ENCODE results near the gene EEFSEC. TPM values are rescaled to one million over a fixed set of nuclear protein-coding genes. Genes with fewer than 3 reads are reported as not detected.
A peak's percentile ranks its signal among the peaks of the same experiment; 100 is the strongest.

Gene EEFSEC
- total and polyA plus RNA-seq, 5 experiments from 2014 or later: 14.7 to 27.1 (median 19.2) TPM

- Mint-ChIP-seq H3K36me3 (peaks cover 0 to 5% (median 0%) of the 10 kb centered on the region in 3 donors), H3K4me1 (peaks cover 6 to 15% (median 10%) of the 10 kb centered on the region in 4 donors), H3K27ac (peak overlapping the region in 1 of 10 donors; percentile 72), H3K4me3 (peak overlapping the region; percentile 15 to 81 (median 51)), H3K27me3 (peaks cover 34 to 70% (median 51%) of the 10 kb centered on the region in 5 donors), H3K9me3 (peaks cover 0 to 2% (median 0%) of the 10 kb centered on the region in 9 donors)
- ATAC-seq (no peak), DNase-seq (no peak)
- POLR2A ChIA-PET: interaction anchor here (0.6 kb wide), 1 partner anchor 76 kb away, joined by 3 read pairs; no protein-coding TSS in a partner anchor
Observed at GRCh38 chr3:128432301-128432970, 279.2 kb downstream of the EEFSEC start.

GRCh38 chr3:128432971-128433836 lies 279.9 kb downstream of the EEFSEC start:
- DNase-seq (no peak), ATAC-seq (no peak)
- H3K4me3 Mint-ChIP-seq: peak overlapping the region in 3 of 10 donors; percentile 33 to 54 (median 38)
- H3K4me1 Mint-ChIP-seq: peaks cover 6 to 15% (median 10%) of the 10 kb centered on the region in 4 donors
- peaks cover 0 to 5% (median 0%) of the 10 kb centered on the region in 3 donors for H3K36me3 Mint-ChIP-seq
- H3K9me3 Mint-ChIP-seq: peaks cover 0 to 2% (median 0%) of the 10 kb centered on the region in 9 donors
- H3K27me3 Mint-ChIP-seq: peaks cover 32 to 62% (median 48%) of the 10 kb centered on the region in 5 donors
- no peak overlapping the region for H3K27ac Mint-ChIP-seq
- POLR2A ChIA-PET: interaction anchor here (0.6 kb wide), 1 partner anchor 75 kb away, joined by 3 read pairs; no protein-coding TSS in a partner anchor

- peaks cover 0 to 2% (median 0%) of the 10 kb centered on the region in 9 donors for H3K9me3 Mint-ChIP-seq
- H3K4me3 Mint-ChIP-seq: peak overlapping the region in 1 of 10 donors; percentile 54
- H3K4me1 Mint-ChIP-seq: peaks cover 6 to 15% (median 10%) of the 10 kb centered on the region in 4 donors
- no peak overlapping the region for H3K27ac Mint-ChIP-seq
- POLR2A ChIA-PET: no interaction called here
- ATAC-seq (no peak), DNase-seq (no peak)
- peaks cover 0 to 5% (median 0%) of the 10 kb centered on the region in 3 donors for H3K36me3 Mint-ChIP-seq
- H3K27me3 Mint-ChIP-seq: peaks cover 31 to 61% (median 44%) of the 10 kb centered on the region in 5 donors
Observed at GRCh38 chr3:128433837-128434165, 280.5 kb downstream of the EEFSEC start.

- ATAC-seq (no peak), DNase-seq (no peak)
- H3K4me3 Mint-ChIP-seq: no peak overlapping the region
- peaks cover 0 to 2% (median 0%) of the 10 kb centered on the region in 9 donors for H3K9me3 Mint-ChIP-seq
- H3K4me1 Mint-ChIP-seq: peaks cover 6 to 15% (median 10%) of the 10 kb centered on the region in 4 donors
- H3K27me3 Mint-ChIP-seq: peaks cover 32 to 63% (median 42%) of the 10 kb centered on the region in 5 donors
- H3K36me3 Mint-ChIP-seq: peaks cover 0 to 5% (median 0%) of the 10 kb centered on the region in 3 donors
- POLR2A ChIA-PET: no interaction called here
- H3K27ac Mint-ChIP-seq: no peak overlapping the region
Observed at GRCh38 chr3:128434524-128434923, 281.2 kb downstream of the EEFSEC start.

DNA sequence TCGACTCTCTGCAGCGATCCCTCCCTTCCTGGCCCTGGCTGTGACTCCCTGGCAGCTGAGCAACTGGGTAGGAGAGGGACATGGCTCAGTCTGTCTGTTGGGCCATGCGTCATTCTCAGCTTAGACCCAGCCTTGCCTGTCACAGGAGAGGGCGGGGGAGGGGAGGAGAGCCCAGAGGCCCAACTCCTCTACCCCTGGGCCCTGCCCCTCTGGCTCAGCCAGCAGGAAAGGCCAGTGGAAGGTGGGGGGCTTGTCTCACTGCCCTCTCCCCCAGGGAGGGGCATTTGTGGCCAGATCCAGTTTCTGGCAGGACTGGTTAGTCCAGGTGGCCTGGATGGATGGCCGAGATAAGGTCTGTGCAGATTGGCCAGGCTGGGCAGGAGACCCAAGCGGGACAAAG lies 281.8 kb downstream of the EEFSEC start:
- Mint-ChIP-seq H3K4me3 (no peak overlapping the region), H3K27me3 (peaks cover 36 to 57% (median 41%) of the 10 kb centered on the region in 5 donors), H3K27ac (no peak overlapping the region), H3K4me1 (peaks cover 6 to 15% (median 10%) of the 10 kb centered on the region in 4 donors), H3K9me3 (peaks cover 0 to 2% (median 0%) of the 10 kb centered on the region in 9 donors), H3K36me3 (peaks cover 0 to 5% (median 0%) of the 10 kb centered on the region in 3 donors)
- POLR2A ChIA-PET: no interaction called here
- no peak for ATAC-seq
- no peak for DNase-seq

- POLR2A ChIA-PET: no interaction called here
- Mint-ChIP-seq H3K27ac (no peak overlapping the region), H3K27me3 (peaks cover 34 to 54% (median 40%) of the 10 kb centered on the region in 5 donors), H3K36me3 (peaks cover 0 to 5% (median 0%) of the 10 kb centered on the region in 3 donors), H3K4me1 (peaks cover 6 to 15% (median 10%) of the 10 kb centered on the region in 4 donors), H3K9me3 (peaks cover 0 to 2% (median 0%) of the 10 kb centered on the region in 9 donors), H3K4me3 (no peak overlapping the region)
- DNase-seq (no peak), ATAC-seq (no peak)
Observed at GRCh38 chr3:128435561-128435960, 282.3 kb downstream of the EEFSEC start.

DNA sequence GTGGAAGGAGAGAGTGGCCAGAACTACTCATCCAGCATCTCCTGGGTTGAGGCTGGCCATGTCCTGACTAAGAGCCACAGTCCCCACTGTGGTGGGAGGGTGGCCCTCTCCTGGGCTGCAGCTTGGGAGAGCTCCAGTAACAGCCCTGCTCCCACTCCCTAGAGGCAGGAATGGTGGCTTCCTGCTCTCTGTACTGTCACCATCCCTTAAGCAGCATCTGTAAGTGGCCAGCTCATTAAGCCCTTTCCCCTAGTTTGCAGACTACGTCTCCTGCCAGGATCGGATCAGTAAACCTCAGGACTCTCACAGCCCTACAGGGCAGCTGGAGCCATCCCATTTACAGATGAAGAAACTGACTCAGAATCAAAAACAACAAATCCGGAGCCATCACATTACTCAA lies 282.9 kb downstream of the EEFSEC start:
- Mint-ChIP-seq H3K4me1 (peaks cover 6 to 15% (median 10%) of the 10 kb centered on the region in 4 donors), H3K27ac (no peak overlapping the region), H3K36me3 (peaks cover 0 to 5% (median 0%) of the 10 kb centered on the region in 3 donors), H3K27me3 (peaks cover 30 to 47% (median 35%) of the 10 kb centered on the region in 5 donors), H3K4me3 (no peak overlapping the region), H3K9me3 (peaks cover 0 to 2% (median 0%) of the 10 kb centered on the region in 9 donors)
- POLR2A ChIA-PET: no interaction called here
- DNase-seq (no peak), ATAC-seq (no peak)

DNA sequence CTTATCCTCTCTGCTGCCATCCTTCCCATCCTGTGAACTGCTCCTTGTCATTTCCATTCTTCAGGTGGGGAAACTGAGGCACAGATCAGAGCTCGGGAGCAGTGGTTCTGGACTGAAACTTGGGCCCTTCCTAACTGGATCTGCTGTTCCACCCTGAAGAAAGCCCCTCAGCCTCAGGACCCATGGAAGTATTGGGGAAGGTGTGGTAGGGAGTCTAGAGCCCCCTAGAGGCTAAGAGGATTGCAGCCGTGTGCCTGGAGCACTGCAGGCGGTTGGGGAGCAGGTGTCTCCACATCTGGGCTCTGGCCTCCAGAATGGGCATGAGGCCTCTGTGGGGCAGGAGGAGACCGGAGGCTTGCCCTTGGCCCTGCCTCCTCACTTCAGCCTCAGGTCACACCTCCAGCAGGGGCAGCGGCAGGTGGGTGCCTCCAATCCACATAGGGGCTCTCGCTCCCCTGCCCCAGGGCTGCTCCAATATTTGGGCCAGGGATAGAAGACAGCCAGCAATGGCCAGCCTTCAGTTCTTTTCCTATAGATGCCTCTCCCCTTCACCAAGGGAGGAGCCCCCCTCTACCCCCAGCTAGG lies 285.3 kb downstream of the EEFSEC start:
- ATAC-seq (no peak), DNase-seq (no peak)
- peaks cover 0 to 2% (median 0%) of the 10 kb centered on the region in 3 donors for H3K36me3 Mint-ChIP-seq
- H3K27ac Mint-ChIP-seq: peak overlapping the region in 1 of 10 donors; percentile 18
- H3K9me3 Mint-ChIP-seq: no peaks in the 10 kb centered on the region
- H3K4me3 Mint-ChIP-seq: no peak overlapping the region
- POLR2A ChIA-PET: no interaction called here
- H3K4me1 Mint-ChIP-seq: peaks cover 0 to under 1% (median 0%) of the 10 kb centered on the region in 4 donors
- H3K27me3 Mint-ChIP-seq: peaks cover 17 to 40% (median 23%) of the 10 kb centered on the region in 5 donors

GRCh38 chr3:128439226-128439625 lies 285.9 kb downstream of the EEFSEC start:
- ATAC-seq (no peak), DNase-seq (no peak)
- no peak overlapping the region for H3K27ac Mint-ChIP-seq
- POLR2A ChIA-PET: no interaction called here
- H3K9me3 Mint-ChIP-seq: peaks cover 0 to 3% (median 0%) of the 10 kb centered on the region in 9 donors
- peaks cover 17 to 40% (median 19%) of the 10 kb centered on the region in 5 donors for H3K27me3 Mint-ChIP-seq
- peaks cover 0 to 3% (median 0%) of the 10 kb centered on the region in 4 donors for H3K4me1 Mint-ChIP-seq
- no peak overlapping the region for H3K4me3 Mint-ChIP-seq
- H3K36me3 Mint-ChIP-seq: peaks cover 0 to 2% (median 0%) of the 10 kb centered on the region in 3 donors

GRCh38 chr3:128442070-128442469 lies 288.8 kb downstream of the EEFSEC start:
- ATAC-seq (no peak), DNase-seq (no peak)
- peaks cover 5 to 23% (median 12%) of the 10 kb centered on the region in 5 donors for H3K27me3 Mint-ChIP-seq
- POLR2A ChIA-PET: no interaction called here
- peaks cover 0 to 3% (median 0%) of the 10 kb centered on the region in 3 donors for H3K36me3 Mint-ChIP-seq
- peaks cover 2 to 13% (median 3%) of the 10 kb centered on the region in 4 donors for H3K4me1 Mint-ChIP-seq
- no peak overlapping the region for H3K4me3 Mint-ChIP-seq
- H3K27ac Mint-ChIP-seq: no peak overlapping the region
- peaks cover 0 to 24% (median 9%) of the 10 kb centered on the region in 9 donors for H3K9me3 Mint-ChIP-seq

GRCh38 chr3:128442949-128443348 lies 289.7 kb downstream of the EEFSEC start:
- Mint-ChIP-seq H3K27me3 (peaks cover 4 to 20% (median 12%) of the 10 kb centered on the region in 5 donors), H3K9me3 (peaks cover 0 to 29% (median 11%) of the 10 kb centered on the region in 9 donors), H3K4me1 (peaks cover 7 to 16% (median 12%) of the 10 kb centered on the region in 4 donors), H3K27ac (peak overlapping the region in 1 of 10 donors; percentile 3), H3K36me3 (peaks cover 0 to 6% (median 4%) of the 10 kb centered on the region in 3 donors), H3K4me3 (no peak overlapping the region)
- ATAC-seq (no peak), DNase-seq (no peak)
- POLR2A ChIA-PET: no interaction called here

- no peak for ATAC-seq
- peaks cover 0 to 11% (median 10%) of the 10 kb centered on the region in 3 donors for H3K36me3 Mint-ChIP-seq
- no peak overlapping the region for H3K4me3 Mint-ChIP-seq
- peak overlapping the region in 1 of 10 donors; percentile 61 for H3K27ac Mint-ChIP-seq
- DNase-seq: no peak
- peaks cover 14 to 21% (median 19%) of the 10 kb centered on the region in 4 donors for H3K4me1 Mint-ChIP-seq
- POLR2A ChIA-PET: no interaction called here
- peaks cover 5 to 38% (median 17%) of the 10 kb centered on the region in 9 donors for H3K9me3 Mint-ChIP-seq
- H3K27me3 Mint-ChIP-seq: peaks cover 4 to 16% (median 12%) of the 10 kb centered on the region in 5 donors
Observed at GRCh38 chr3:128443771-128444170, 290.5 kb downstream of the EEFSEC start.
